Measurements from ENCODE around the gene SLC22A23.
A peak's percentile ranks its signal among the peaks of the same experiment; 100 is the strongest.

The SLC22A23 gene

GRCh38 chr6:3421791-3422434 is 34.9 kb downstream of the SLC22A23 start:
- DNase-seq: no peak

GRCh38 chr6:3421143-3421542 is 35.7 kb downstream of the SLC22A23 start:
- no peak for DNase-seq

GRCh38 chr6:3419624-3420272 is 37.1 kb downstream of the SLC22A23 start:
- DNase-seq: no peak

- DNase-seq: no peak
These were observed 38.3 kb downstream of the SLC22A23 start for GRCh38 chr6:3418496-3419060.

- DNase-seq: no peak
These were observed 39.4 kb downstream of the SLC22A23 start for GRCh38 chr6:3417473-3417872.

GRCh38 chr6:3415490-3415889 is 41.4 kb downstream of the SLC22A23 start:
- no peak for DNase-seq

GRCh38 chr6:3415082-3415453 is 41.8 kb downstream of the SLC22A23 start:
- DNase-seq: no peak

- peak; percentile 50 for DNase-seq
These were observed 42.3 kb downstream of the SLC22A23 start for GRCh38 chr6:3414327-3415081.

GRCh38 chr6:3413592-3413991 is 43.3 kb downstream of the SLC22A23 start:
- no peak for DNase-seq

- no peak for DNase-seq
These were observed 43.9 kb downstream of the SLC22A23 start for GRCh38 chr6:3412779-3413500.

GRCh38 chr6:3411967-3412778 is 44.7 kb downstream of the SLC22A23 start:
- no peak for DNase-seq

- DNase-seq: peak; percentile 66
These were observed 46.2 kb downstream of the SLC22A23 start for GRCh38 chr6:3410385-3411360.

GRCh38 chr6:3409699-3410384 is 47.0 kb downstream of the SLC22A23 start:
- no peak for DNase-seq

GRCh38 chr6:3408665-3409064 is 48.2 kb downstream of the SLC22A23 start:
- no peak for DNase-seq

GRCh38 chr6:3407840-3408239 is 49.0 kb downstream of the SLC22A23 start:
- DNase-seq: no peak

GRCh38 chr6:3406891-3407809 is 49.7 kb downstream of the SLC22A23 start:
- DNase-seq: no peak

- no peak for DNase-seq
These were observed 50.5 kb downstream of the SLC22A23 start for GRCh38 chr6:3406362-3406821.

- no peak for DNase-seq
These were observed 51.2 kb downstream of the SLC22A23 start for GRCh38 chr6:3405679-3406078.

- no peak for DNase-seq
These were observed 51.7 kb downstream of the SLC22A23 start for GRCh38 chr6:3405182-3405518.

Data from activated CD4-positive, alpha-beta T cell treated with anti-CD3 and anti-CD28 coated beads, Interleukin-2, Interleukin-6, amounts not matched to agents 100 ng/mL and 50 ng/mL, durations not matched to agents 16 hours and 8 hours (primary cell).